Measurements from ENCODE around the gene MAPK8.

The MAPK8 gene

GRCh38 chr10:48447356-48448215 is 141.1 kb downstream of the MAPK8 start:
- Histone ChIP-seq H3K4me2 (no peak overlapping the region), H3K9ac (no peak overlapping the region), H3K27ac (no peak overlapping the region), H3K27me3 (ENCODE audit: insufficient read depth, low read depth) (no peaks in the 10 kb centered on the region), H3K79me2 (ENCODE audit: insufficient read depth, low read depth) (no peaks in the 10 kb centered on the region), H3K4me3 (IDR thresholded peaks at IDR 0.05; ENCODE audit: insufficient read depth, low read depth, low read length) (no peak overlapping the region), H4K20me1 (ENCODE audit: insufficient read depth) (no peaks in the 10 kb centered on the region), H2AFZ (ENCODE audit: low read depth) (no peak overlapping the region), H3K36me3 (ENCODE audit: insufficient read depth) (no peaks in the 10 kb centered on the region), H3K4me1 (ENCODE audit: low read depth, poor library complexity, severe bottlenecking) (no peaks in the 10 kb centered on the region)
- TF ChIP-seq CTCF (conservative IDR thresholded peaks at IDR 0.05; ENCODE audit: low read depth, low read length): no peak

- no peak overlapping the region for H3K9ac ChIP-seq
- H3K27ac ChIP-seq: no peak overlapping the region
- no peaks in the 10 kb centered on the region for H3K27me3 ChIP-seq (ENCODE audit: insufficient read depth, low read depth)
- no peaks in the 10 kb centered on the region for H4K20me1 ChIP-seq (ENCODE audit: insufficient read depth)
- no peaks in the 10 kb centered on the region for H3K4me1 ChIP-seq (ENCODE audit: low read depth, poor library complexity, severe bottlenecking)
- H3K4me3 ChIP-seq (IDR thresholded peaks at IDR 0.05; ENCODE audit: insufficient read depth, low read depth, low read length): no peak overlapping the region
- no peak overlapping the region for H3K4me2 ChIP-seq
- no peaks in the 10 kb centered on the region for H3K36me3 ChIP-seq (ENCODE audit: insufficient read depth)
- TF ChIP-seq CTCF (conservative IDR thresholded peaks at IDR 0.05; ENCODE audit: low read depth, low read length): no peak
- H2AFZ ChIP-seq (ENCODE audit: low read depth): no peak overlapping the region
- no peaks in the 10 kb centered on the region for H3K79me2 ChIP-seq (ENCODE audit: insufficient read depth, low read depth)
Measured at GRCh38 chr10:48448796-48449195, 142.3 kb downstream of the MAPK8 start.

- Histone ChIP-seq H3K4me2 (no peak overlapping the region), H3K79me2 (ENCODE audit: insufficient read depth, low read depth) (no peaks in the 10 kb centered on the region), H4K20me1 (ENCODE audit: insufficient read depth) (no peaks in the 10 kb centered on the region)
Measured at GRCh38 chr10:48449501-48450232, 143.2 kb downstream of the MAPK8 start.

GRCh38 chr10:48450233-48450740 is 143.8 kb downstream of the MAPK8 start:
- Histone ChIP-seq H3K4me1 (ENCODE audit: low read depth, poor library complexity, severe bottlenecking) (no peaks in the 10 kb centered on the region), H2AFZ (ENCODE audit: low read depth) (no peak overlapping the region), H3K9ac (no peak overlapping the region), H4K20me1 (ENCODE audit: insufficient read depth) (no peaks in the 10 kb centered on the region), H3K27me3 (ENCODE audit: insufficient read depth, low read depth) (no peaks in the 10 kb centered on the region), H3K27ac (no peak overlapping the region), H3K36me3 (ENCODE audit: insufficient read depth) (no peaks in the 10 kb centered on the region), H3K79me2 (ENCODE audit: insufficient read depth, low read depth) (no peaks in the 10 kb centered on the region), H3K4me3 (IDR thresholded peaks at IDR 0.05; ENCODE audit: insufficient read depth, low read depth, low read length) (no peak overlapping the region), H3K4me2 (no peak overlapping the region)
- no peak for TF ChIP-seq CTCF (conservative IDR thresholded peaks at IDR 0.05; ENCODE audit: low read depth, low read length)

More at GRCh38 chr10:48449501-48450232, 143.2 kb downstream of the MAPK8 start:
- no peak overlapping the region for H2AFZ ChIP-seq (ENCODE audit: low read depth)
- no peak for TF ChIP-seq CTCF (conservative IDR thresholded peaks at IDR 0.05; ENCODE audit: low read depth, low read length)
- H3K27me3 ChIP-seq (ENCODE audit: insufficient read depth, low read depth): no peaks in the 10 kb centered on the region
- no peaks in the 10 kb centered on the region for H3K36me3 ChIP-seq (ENCODE audit: insufficient read depth)
- H3K4me1 ChIP-seq (ENCODE audit: low read depth, poor library complexity, severe bottlenecking): no peaks in the 10 kb centered on the region
- H3K9ac ChIP-seq: no peak overlapping the region
- H3K27ac ChIP-seq: no peak overlapping the region
- H3K4me3 ChIP-seq (IDR thresholded peaks at IDR 0.05; ENCODE audit: insufficient read depth, low read depth, low read length): no peak overlapping the region

Data from KMS-11 (cell line).